Adrenal gland (tissue), 12 donors: ENCODE results near the gene APBB1. TPM values are rescaled to one million over a fixed set of nuclear protein-coding genes. Genes with fewer than 3 reads are reported as not detected.

ENCODE experiments used
- DNase-seq, 7 donors: peaks; one replicate each; pipeline ENCODE4 v3.0.0-alpha.2; 2019 to 2020
- H3K27ac ChIP-seq, 5 donors: fragments of 200-600 bp; sonication (generic) in 4 of 5; 1 replicate in 3 of 5; 2 replicates in 2 of 5; pipeline versions ENCODE4 v1.5.1 to v1.8.0; 2016 to 2020; ENCODE audit warnings: mild to moderate bottlenecking in 1 of 5
- H3K27me3 ChIP-seq: fragments of 200-600 bp; 2 replicates; pipeline ENCODE4 v1.8.0; 2021
- H3K36me3 ChIP-seq, 2 donors: fragments of 200-600 bp; replicated peaks in 1 of 2; 1 replicate in 1 of 2; 2 replicates in 1 of 2; pipeline versions ENCODE4 v1.5.1 to v1.8.0; 2018 to 2022
- H3K4me1 ChIP-seq, 2 donors: fragments of 200-600 bp; replicated peaks in 1 of 2; 1 replicate in 1 of 2; 2 replicates in 1 of 2; pipeline versions ENCODE4 v1.5.1 to v1.8.0; 2018 to 2021
- H3K4me3 ChIP-seq, 4 donors: fragments of 200-600 bp; sonication (generic) in 3 of 4; one replicate each; pipeline ENCODE4 v1.5.1; 2016 to 2018
- H3K9me3 ChIP-seq, 3 donors: fragments of 200-600 bp; sonication (generic) in 1 of 3; replicated peaks in 1 of 3; 1 replicate in 2 of 3; 2 replicates in 1 of 3; pipeline versions ENCODE4 v1.5.1 to v1.8.0; 2016 to 2021
- CTCF ChIP-seq, 6 experiments: fragments of 450-650 bp in 4 of 6; fragments of 200-600 bp in 2 of 6; sonication (generic) in 1 of 6; IDR thresholded peaks; 1 replicate in 5 of 6; 2 replicates in 1 of 6; pipeline versions ENCODE4 v1.5.1 to v1.8.0; 2016 to 2021; ENCODE audit warnings: antibody characterized with exemption in 6 of 6, mild to moderate bottlenecking in 2 of 6, moderate library complexity in 1 of 6
- POLR2A ChIP-seq, 2 donors: fragments of 450-650 bp; IDR thresholded peaks; one replicate each; pipeline ENCODE4 v1.6.1; 2017; ENCODE audit warnings: antibody characterized with exemption in 2 of 2, mild to moderate bottlenecking in 2 of 2, moderate library complexity in 1 of 2
- WGBS, 4 donors: extraction: QIAGEN DNeasy Blood & Tissue Kit in 2 of 4; methylation state at CpG; one replicate each; pipeline versions ENCODE4 v1.1.5 to v1.1.7; 2013 to 2017; 5-methylcytosine and 5-hydroxymethylcytosine counted together
- intact Hi-C, 2 donors: fragments of 100-400 bp; cut with DNase I; formaldehyde crosslinking; loops; one replicate each; pipeline versions ENCODE4 v1.14.1 to v1.15.0; 2022 to 2023
- polyA plus RNA-seq, 3 donors: library from polyadenylated mRNA; stranded (reverse); fragments of 200-250 nt in 2 of 3; fragments of 350-450 nt in 1 of 3; fragmentation: Illumina TruSeq in 1 of 3; extraction: RNeasy Lipid Tissue Mini Kit (QIAGEN cat#74804) in 1 of 3; gene quantifications; one replicate each; pipeline ENCODE4 v1.2.3, GENCODE V29; 2013 to 2014
- total RNA-seq, 9 donors: library from RNA; depleted of rRNA in 4 of 9; stranded (reverse); fragments of >200 nt in 4 of 9; fragments of 120-200 nt in 1 of 9; fragmentation: NEBNext Ultra II Directional in 1 of 9; extraction: Animal tissue kit (Norgen Biotek cat#: 25700) in 1 of 9; gene quantifications; one replicate each; pipeline versions ENCODE4 v1.1.0 to v1.2.4, GENCODE V29; 2013 to 2023
- donor health status: healthy with polysubstance abuse.
- donor health status: Bipolar disorder and iron deficiency.
- donor health status: DM: yes; HTN: yes; CAD: no.
- donor health status: DM: no; HTN: no; CAD: no.
- donor health status: DM: no; HTN: no; CAD: no.
- donor health status: DM: yes; HTN: yes; CAD: no.

The APBB1 gene
- total and polyA plus RNA-seq, 12 donors, result 27.2 to 72.4 (median 50.5) TPM

GRCh38 chr11:6402561-6402981 lies 16.3 kb downstream of the APBB1 start:
- Histone ChIP-seq H3K9me3 (no peaks in the 10 kb centered on the region), H3K4me3 (no peak overlapping the region), H3K36me3 (peaks cover 0 to 22% of the 10 kb centered on the region in 2 donors), H3K27ac (no peak overlapping the region), H3K4me1 (peaks cover 11 to 15% of the 10 kb centered on the region in 2 donors), H3K27me3 (no peaks in the 10 kb centered on the region)
- intact Hi-C loops, result no loop called here
- DNase-seq, result no peak
- TF ChIP-seq CTCF (IDR thresholded peaks at IDR 0.05), result no peak
- TF ChIP-seq POLR2A (IDR thresholded peaks at IDR 0.05), result no peak
- WGBS, 4 donors, result 79 to 92% (median 86%) methylated on average over 7 of the region's 7 CpGs

GRCh38 chr11:6402061-6402470 lies 16.8 kb downstream of the APBB1 start:
- Histone ChIP-seq H3K4me1 (peaks cover 15 to 20% of the 10 kb centered on the region in 2 donors), H3K9me3 (no peaks in the 10 kb centered on the region), H3K27ac (no peak overlapping the region), H3K27me3 (no peaks in the 10 kb centered on the region), H3K36me3 (peaks cover 0 to 22% of the 10 kb centered on the region in 2 donors), H3K4me3 (no peak overlapping the region)
- no peak for DNase-seq
- WGBS, 4 donors, result 81 to 93% (median 86%) methylated on average over 10 to 12 of the region's 12 CpGs
- intact Hi-C loops, result no loop called here
- TF ChIP-seq CTCF (IDR thresholded peaks at IDR 0.05) (no peak), POLR2A (IDR thresholded peaks at IDR 0.05) (no peak)

GRCh38 chr11:6401464-6401863 lies 17.4 kb downstream of the APBB1 start:
- peaks cover 0 to 22% of the 10 kb centered on the region in 2 donors for H3K36me3 ChIP-seq
- no peak for TF ChIP-seq CTCF (IDR thresholded peaks at IDR 0.05)
- TF ChIP-seq POLR2A (IDR thresholded peaks at IDR 0.05), result no peak

GRCh38 chr11:6400431-6401345 lies 18.2 kb downstream of the APBB1 start:
- DNase-seq, result no peak

More at GRCh38 chr11:6401464-6401863, 17.4 kb downstream of the APBB1 start:
- Histone ChIP-seq H3K4me1 (peaks cover 20 to 26% of the 10 kb centered on the region in 2 donors), H3K27me3 (no peaks in the 10 kb centered on the region), H3K27ac (no peak overlapping the region), H3K4me3 (no peak overlapping the region), H3K9me3 (no peaks in the 10 kb centered on the region)
- no peak for DNase-seq
- intact Hi-C loops, result no loop called here
- 96 to 100% (median 97%) methylated on average over 7 of the region's 7 CpGs for WGBS, 4 donors

More at GRCh38 chr11:6400431-6401345, 18.2 kb downstream of the APBB1 start:
- no peaks in the 10 kb centered on the region for H3K9me3 ChIP-seq
- no peak overlapping the region for H3K4me3 ChIP-seq
- intact Hi-C loops, result no loop called here
- no peak for TF ChIP-seq CTCF (IDR thresholded peaks at IDR 0.05)
- no peak for TF ChIP-seq POLR2A (IDR thresholded peaks at IDR 0.05)
- H3K27ac ChIP-seq, result no peak overlapping the region
- 94 to 99% (median 97%) methylated on average over 15 of the region's 15 CpGs for WGBS, 4 donors
- H3K27me3 ChIP-seq, result no peaks in the 10 kb centered on the region
- peaks cover 0 to 22% of the 10 kb centered on the region in 2 donors for H3K36me3 ChIP-seq
- peaks cover 20 to 26% of the 10 kb centered on the region in 2 donors for H3K4me1 ChIP-seq
